HG03378 (cell line): Measurements from ENCODE around the gene FAM131C.

ENCODE experiments used
- ATAC-seq: cut with Tn5 transposase; IDR thresholded peaks from one replicate; pipeline ENCODE4 v1.9.1; 2021; ENCODE audit warnings: mild to moderate bottlenecking, moderate library complexity; ENCODE audit not compliant: unreplicated experiment

FAM131C gene

GRCh38 chr1:16073490-16074119 lies at the start of gene FAM131C:
Gene FAM131C (minus strand): TSS chr1:16073651. CDS start chr1:16073442, 209 bp downstream.
- no peak for ATAC-seq

GRCh38 chr1:16122916-16123315 lies 49.5 kb upstream of the FAM131C start:
- ATAC-seq = no peak

GRCh38 chr1:16122350-16122881 lies 49.0 kb upstream of the FAM131C start:
- ATAC-seq = no peak

GRCh38 chr1:16120940-16121410 lies 47.5 kb upstream of the FAM131C start:
- ATAC-seq = no peak

GRCh38 chr1:16120407-16120806 lies 47.0 kb upstream of the FAM131C start:
- no peak for ATAC-seq

- no peak for ATAC-seq
Measured at GRCh38 chr1:16119926-16120325, 46.5 kb upstream of the FAM131C start.

- no peak for ATAC-seq
Measured at GRCh38 chr1:16119504-16119903, 46.1 kb upstream of the FAM131C start.

- no peak for ATAC-seq
Measured at GRCh38 chr1:16118706-16119105, 45.3 kb upstream of the FAM131C start.

- ATAC-seq = no peak
Measured at GRCh38 chr1:16117936-16118335, 44.5 kb upstream of the FAM131C start.

- no peak for ATAC-seq
Measured at GRCh38 chr1:16117369-16117768, 43.9 kb upstream of the FAM131C start.

GRCh38 chr1:16116625-16117024 lies 43.2 kb upstream of the FAM131C start:
- ATAC-seq = no peak

- no peak for ATAC-seq
Measured at GRCh38 chr1:16116002-16116401, 42.6 kb upstream of the FAM131C start.

GRCh38 chr1:16115468-16115983 lies 42.1 kb upstream of the FAM131C start:
- no peak for ATAC-seq

- ATAC-seq = no peak
Measured at GRCh38 chr1:16114527-16115467, 41.3 kb upstream of the FAM131C start.

- ATAC-seq = no peak
Measured at GRCh38 chr1:16112596-16113555, 39.4 kb upstream of the FAM131C start.

GRCh38 chr1:16111771-16112595 lies 38.5 kb upstream of the FAM131C start:
- no peak for ATAC-seq

- ATAC-seq = no peak
Measured at GRCh38 chr1:16110884-16111283, 37.4 kb upstream of the FAM131C start.

- no peak for ATAC-seq
Measured at GRCh38 chr1:16110456-16110855, 37.0 kb upstream of the FAM131C start.

- ATAC-seq = no peak
Measured at GRCh38 chr1:16109571-16109970, 36.1 kb upstream of the FAM131C start.
